Heart right ventricle (tissue), 16 donors: Measurements from ENCODE around the gene GGTA1. TPM values are rescaled to one million over a fixed set of nuclear protein-coding genes. Genes with fewer than 3 reads are reported as not detected.

ENCODE experiments used
- ATAC-seq, 8 donors: fragments of 200-7000 bp; cut with Tn5 transposase; one replicate each; pipeline ENCODE4 v1.9.1; 2020; ENCODE audit warnings: mild to moderate bottlenecking in 8 of 8, moderate library complexity in 8 of 8, moderate number of reproducible peaks in 1 of 8
- DNase-seq, 2 donors: peaks; one replicate each; pipeline ENCODE4 v3.0.0-alpha.2; 2020
- H3K27ac ChIP-seq, 10 donors: fragments of 200-600 bp; sonication (generic) in 2 of 10; one replicate each; pipeline versions ENCODE4 v1.5.0 to v1.8.0; 2020 to 2022; ENCODE audit warnings: mild to moderate bottlenecking in 3 of 10
- H3K27me3 ChIP-seq, 7 donors: fragments of 200-600 bp; one replicate each; pipeline ENCODE4 v1.8.0; 2021 to 2022; ENCODE audit warnings: mild to moderate bottlenecking in 2 of 7
- H3K36me3 ChIP-seq, 9 donors: fragments of 200-600 bp; sonication (generic) in 1 of 9; one replicate each; pipeline versions ENCODE4 v1.5.0 to v1.8.0; 2020 to 2022; ENCODE audit warnings: mild to moderate bottlenecking in 2 of 9
- H3K4me1 ChIP-seq, 9 donors: fragments of 200-600 bp; sonication (generic) in 1 of 9; one replicate each; pipeline versions ENCODE4 v1.5.0 to v1.8.0; 2020 to 2022; ENCODE audit warnings: mild to moderate bottlenecking in 4 of 9
- H3K4me3 ChIP-seq, 10 donors: fragments of 200-600 bp; sonication (generic) in 2 of 10; one replicate each; pipeline versions ENCODE4 v1.5.0 to v1.8.0; 2020 to 2022; ENCODE audit warnings: mild to moderate bottlenecking in 7 of 10, moderate library complexity in 2 of 10
- H3K9me3 ChIP-seq, 11 donors: fragments of 200-600 bp in 10 of 11; sonication (generic) in 2 of 11; one replicate each; pipeline versions ENCODE4 v1.5.0 to v1.8.0; 2013 to 2022; ENCODE audit warnings: mild to moderate bottlenecking in 2 of 11, control low read depth in 1 of 11, moderate library complexity in 1 of 11
- CTCF ChIP-seq, 9 donors: fragments of 200-600 bp; sonication (generic) in 2 of 9; IDR thresholded peaks; one replicate each; pipeline versions ENCODE4 v1.5.0 to v1.8.0; 2021 to 2022; ENCODE audit warnings: antibody characterized with exemption in 9 of 9, mild to moderate bottlenecking in 5 of 9, moderate library complexity in 1 of 9
- WGBS, 2 donors: extraction: QIAGEN DNeasy Blood & Tissue Kit; methylation state at CpG; one replicate each; pipeline ENCODE4 v1.1.7; 2013; ENCODE audit warnings: inconsistent platforms in 1 of 2; 5-methylcytosine and 5-hydroxymethylcytosine counted together
- intact Hi-C, 10 donors: fragments of 100-400 bp; cut with DNase I; formaldehyde crosslinking; loops; one replicate each; pipeline versions ENCODE4 v1.11.1 to v1.14.2; 2022
- polyA plus RNA-seq, 2 donors: library from polyadenylated mRNA; stranded (reverse); fragments of 200-250 nt; gene quantifications; one replicate each; pipeline ENCODE4 v1.2.3, GENCODE V29; 2013
- total RNA-seq, 10 donors: library from RNA; stranded (reverse); fragmentation: NEBNext Ultra II Directional in 3 of 10; extraction: Animal tissue kit (Norgen Biotek cat#: 25700) in 3 of 10; gene quantifications; one replicate each; pipeline versions ENCODE4 v1.2.1 to v1.2.4, GENCODE V29; 2021 to 2023
- donor health status: Arrhythmogenic right ventricular cardiomyopathy.
- donor health status: ischemic (EF 13 %, LVEDD 7.1; RV severe dilation, severe dysfunction).
- donor health status: healthy with polysubstance abuse.
- donor health status: DM: no; HTN: yes; CAD: no.
- donor health status: DM: no; HTN: no; CAD: no.
- donor health status: ischemic (EF 25% LVEDD 6.9; RV normal size, moderate dysfunction).
- donor health status: ischemic (EF 25% LVEDD 5.7; RV mildly dilated, moderate dysfunction).
- donor health status: healthy.
- donor health status: DM: yes; HTN: yes; CAD: no.
- donor health status: Ischemic cardiomyopathy.
- donor health status: ischemic (EF 35%, LVEDD 5.7; RV mildly dilated, moderate dysfunction).
- donor health status: nonischemic (EF 11% LVEDD 7.7; RV severe dilation, severe dysfunction).
- donor health status: DM: yes; HTN: yes; CAD: no.
- donor health status: PGD.
- donor health status: ischemic (EF 29% LVEDD 5.4; RV normal size, mild dysfunction).
- donor health status: nonischemic (EF 23%, LVEDD 6.1; RV moderate dilation, normal function).

Gene GGTA1
- total and polyA plus RNA-seq, 12 donors: 3.0 to 42.1 (median 13.9) TPM

- no peak for DNase-seq
- intact Hi-C loops: no loop called here
- no peak for ATAC-seq
- Histone ChIP-seq H3K27ac (no peak overlapping the region), H3K4me3 (no peak overlapping the region), H3K36me3 (no peaks in the 10 kb centered on the region), H3K4me1 (peaks cover 0 to 33% (median 21%) of the 10 kb centered on the region in 9 donors), H3K27me3 (no peaks in the 10 kb centered on the region), H3K9me3 (peaks cover 0 to 6% (median 0%) of the 10 kb centered on the region in 11 donors)
- TF ChIP-seq CTCF (IDR thresholded peaks at IDR 0.05): no peak
- 88 to 93% methylated on average over 5 of the region's 5 CpGs for WGBS, 2 donors
Observed at GRCh38 chr9:121509180-121509579, 9.5 kb upstream of the GGTA1 start.

- Histone ChIP-seq H3K36me3 (no peaks in the 10 kb centered on the region), H3K27ac (peak overlapping the region in 4 of 10 donors; percentile 9 to 21 (median 12)), H3K27me3 (no peaks in the 10 kb centered on the region), H3K4me1 (peaks cover 0 to 33% (median 21%) of the 10 kb centered on the region in 9 donors), H3K4me3 (no peak overlapping the region), H3K9me3 (peaks cover 0 to 6% (median 0%) of the 10 kb centered on the region in 11 donors)
- DNase-seq (no peak), ATAC-seq (peak in 1 of 8 donors; percentile 45)
- no peak for TF ChIP-seq CTCF (IDR thresholded peaks at IDR 0.05)
- intact Hi-C loops: no loop called here
Observed at GRCh38 chr9:121508415-121508814, 8.8 kb upstream of the GGTA1 start.

- TF ChIP-seq CTCF (IDR thresholded peaks at IDR 0.05): no peak
- peak in 2 of 8 donors; percentile 16 to 47 for ATAC-seq
- Histone ChIP-seq H3K27me3 (no peaks in the 10 kb centered on the region), H3K9me3 (peaks cover 0 to 6% (median 0%) of the 10 kb centered on the region in 11 donors), H3K27ac (peak overlapping the region in 1 of 10 donors; percentile 38), H3K4me3 (no peak overlapping the region), H3K36me3 (no peaks in the 10 kb centered on the region), H3K4me1 (peaks cover 0 to 45% (median 16%) of the 10 kb centered on the region in 9 donors)
- intact Hi-C loops: no loop called here
- WGBS, 2 donors: 77 to 78% methylated on average over 12 of the region's 12 CpGs
- DNase-seq: no peak
Observed at GRCh38 chr9:121505903-121506735, 6.5 kb upstream of the GGTA1 start.

GRCh38 chr9:121503444-121503843, 3.8 kb upstream of the GGTA1 start:
- Histone ChIP-seq H3K27ac (peak overlapping the region in 2 of 10 donors; percentile 28 to 66), H3K36me3 (no peaks in the 10 kb centered on the region), H3K9me3 (no peaks in the 10 kb centered on the region), H3K27me3 (peaks cover 0 to 4% (median 0%) of the 10 kb centered on the region in 7 donors), H3K4me1 (peaks cover 1 to 44% (median 16%) of the 10 kb centered on the region in 9 donors), H3K4me3 (no peak overlapping the region)
- ATAC-seq: no peak
- intact Hi-C loops: loop anchor here in 2 of 10 donors (5.0 kb wide), 1 partner anchor 34 kb away; no protein-coding TSS in a partner anchor
- no peak for DNase-seq
- 75 to 85% methylated on average over 3 of the region's 3 CpGs for WGBS, 2 donors
- no peak for TF ChIP-seq CTCF (IDR thresholded peaks at IDR 0.05)
